ENCODE measurements around the gene DEPDC1B. TPM values are rescaled to one million over a fixed set of nuclear protein-coding genes. Genes with fewer than 3 reads are reported as not detected.

DEPDC1B gene
- total RNA-seq, 6 experiments from 2014 or later: 0.15 to 0.98 (median 0.47) TPM; not detected in 1

DNA sequence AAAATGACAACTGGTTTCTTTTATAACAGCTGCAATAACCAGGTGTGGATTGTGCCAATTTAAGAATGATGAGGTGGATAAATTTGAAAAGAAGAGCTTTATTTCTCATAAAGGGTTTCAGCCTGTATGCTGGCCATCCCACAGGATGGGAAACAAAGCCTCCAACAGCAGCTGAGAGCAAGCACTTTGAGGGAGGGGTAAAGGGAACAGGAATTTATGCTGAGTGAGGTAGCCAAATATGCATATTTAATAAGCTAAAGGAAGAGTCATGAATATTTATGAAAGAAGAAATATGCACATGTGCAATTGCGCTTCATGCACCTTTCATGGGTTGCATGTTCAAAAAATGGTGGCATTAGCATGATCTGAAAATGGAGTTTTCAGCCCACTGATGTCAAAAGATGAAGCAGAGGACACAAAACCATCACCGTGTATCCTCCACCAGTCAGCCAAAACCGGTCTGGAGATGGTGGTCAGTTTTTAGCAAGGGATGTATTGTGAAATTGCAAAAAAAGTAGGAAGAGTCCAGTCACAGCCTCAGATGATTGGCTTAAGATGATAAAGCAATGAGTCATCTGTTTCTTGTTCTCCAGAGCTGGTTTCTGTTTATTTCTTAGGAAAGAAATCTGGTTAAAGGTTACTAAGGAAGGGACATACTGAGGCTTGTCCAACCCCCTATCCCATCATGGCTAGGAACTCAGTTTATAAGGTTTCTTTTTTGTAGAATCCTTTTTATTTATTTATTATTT lies 47.9 kb downstream of the DEPDC1B start:
- WGBS (ENCODE audit: insufficient coverage, low coverage, low lambda C conversion rate, missing lambda C conversion rate): 61% methylated on average over 3 of the region's 3 CpGs

DNA sequence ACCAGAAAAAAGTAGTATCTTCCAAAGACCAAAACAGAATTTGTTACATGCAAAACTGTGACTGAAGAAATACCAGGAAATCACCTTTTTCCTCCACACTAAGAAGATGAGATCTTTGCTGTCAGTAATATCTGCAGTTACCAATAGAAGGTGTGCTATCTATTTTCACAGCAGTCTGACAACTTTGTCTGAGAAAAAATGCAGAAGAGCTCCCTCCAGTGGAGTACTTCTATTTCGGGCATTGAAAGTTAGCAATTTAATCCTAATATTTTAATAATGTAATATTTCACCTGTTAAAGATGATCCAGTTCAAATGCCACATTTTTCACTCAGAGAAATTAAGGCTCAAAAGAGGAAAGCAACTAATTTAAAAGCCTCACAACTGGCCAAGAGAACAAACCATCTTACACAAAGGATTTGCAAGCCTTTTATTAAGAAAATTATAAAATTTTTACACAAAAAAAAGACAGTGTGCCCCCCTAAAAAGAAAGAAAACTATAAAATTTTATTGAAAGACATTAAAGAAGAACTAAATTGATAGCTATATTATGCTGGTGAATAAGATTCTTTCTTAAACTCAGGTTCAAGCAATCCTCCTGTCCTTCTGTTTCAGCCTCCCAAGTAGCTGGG lies 50.6 kb downstream of the DEPDC1B start:
- H3K4me1 ChIP-seq: no peaks in the 10 kb centered on the region
- DNase-seq (no peak), ATAC-seq (peak; percentile 51 to 79 (median 66))
- H3K27ac ChIP-seq: no peak overlapping the region
- no peak overlapping the region for H3K4me3 ChIP-seq
- WGBS (ENCODE audit: insufficient coverage, low coverage, low lambda C conversion rate, missing lambda C conversion rate): 6% methylated on average over 1 of the region's 1 CpG
- H3K36me3 ChIP-seq: no peaks in the 10 kb centered on the region
- H3K9me3 ChIP-seq: no peaks in the 10 kb centered on the region
- TF ChIP-seq, protein P1, sequence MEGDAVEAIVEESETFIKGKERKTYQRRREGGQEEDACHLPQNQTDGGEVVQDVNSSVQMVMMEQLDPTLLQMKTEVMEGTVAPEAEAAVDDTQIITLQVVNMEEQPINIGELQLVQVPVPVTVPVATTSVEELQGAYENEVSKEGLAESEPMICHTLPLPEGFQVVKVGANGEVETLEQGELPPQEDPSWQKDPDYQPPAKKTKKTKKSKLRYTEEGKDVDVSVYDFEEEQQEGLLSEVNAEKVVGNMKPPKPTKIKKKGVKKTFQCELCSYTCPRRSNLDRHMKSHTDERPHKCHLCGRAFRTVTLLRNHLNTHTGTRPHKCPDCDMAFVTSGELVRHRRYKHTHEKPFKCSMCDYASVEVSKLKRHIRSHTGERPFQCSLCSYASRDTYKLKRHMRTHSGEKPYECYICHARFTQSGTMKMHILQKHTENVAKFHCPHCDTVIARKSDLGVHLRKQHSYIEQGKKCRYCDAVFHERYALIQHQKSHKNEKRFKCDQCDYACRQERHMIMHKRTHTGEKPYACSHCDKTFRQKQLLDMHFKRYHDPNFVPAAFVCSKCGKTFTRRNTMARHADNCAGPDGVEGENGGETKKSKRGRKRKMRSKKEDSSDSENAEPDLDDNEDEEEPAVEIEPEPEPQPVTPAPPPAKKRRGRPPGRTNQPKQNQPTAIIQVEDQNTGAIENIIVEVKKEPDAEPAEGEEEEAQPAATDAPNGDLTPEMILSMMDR (IDR thresholded peaks at IDR 0.05): peak; percentile 55 to 65 (median 58)
- no peak for TF ChIP-seq POLR2A (IDR thresholded peaks at IDR 0.05)
- intact Hi-C loops (cut with DNase I): no loop called here
- no peaks in the 10 kb centered on the region for H3K27me3 ChIP-seq

More for the DNA sequence above, 47.9 kb downstream of the DEPDC1B start:
- no peaks in the 10 kb centered on the region for H3K27me3 ChIP-seq
- no peaks in the 10 kb centered on the region for H3K36me3 ChIP-seq
- no peaks in the 10 kb centered on the region for H3K4me1 ChIP-seq
- H3K9me3 ChIP-seq: no peaks in the 10 kb centered on the region
- no peak overlapping the region for H3K4me3 ChIP-seq
- no peak for TF ChIP-seq POLR2A (IDR thresholded peaks at IDR 0.05)
- TF ChIP-seq, protein P1 (IDR thresholded peaks at IDR 0.05): no peak
- peak in 1 of 4 donors; percentile 25 for ATAC-seq
- intact Hi-C loops (cut with DNase I): no loop called here
- H3K27ac ChIP-seq: no peak overlapping the region
- DNase-seq: no peak

DNA sequence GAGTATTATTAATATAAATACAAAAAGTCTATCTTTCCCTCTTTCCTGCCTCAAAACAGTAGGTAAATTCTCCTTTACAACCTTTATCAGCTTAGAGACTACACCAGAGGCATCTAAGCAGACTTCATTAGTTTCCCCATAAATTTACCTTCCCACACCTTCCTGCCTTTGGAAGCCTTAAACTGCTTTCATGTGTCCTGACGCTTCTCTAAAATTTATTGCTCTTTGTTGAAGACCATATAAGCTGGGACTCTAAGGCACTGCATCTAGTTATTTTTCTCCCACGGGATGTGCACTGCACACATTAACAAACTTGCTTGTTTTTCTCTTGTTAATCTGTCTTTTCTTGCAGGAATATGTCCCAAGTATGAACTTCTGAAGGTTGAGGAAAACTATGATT lies 51.8 kb downstream of the DEPDC1B start:
- intact Hi-C loops (cut with DNase I): no loop called here
- TF ChIP-seq, protein P1 (IDR thresholded peaks at IDR 0.05): no peak
- no peak for TF ChIP-seq POLR2A (IDR thresholded peaks at IDR 0.05)
- ATAC-seq: no peak
- no peak overlapping the region for H3K4me3 ChIP-seq
- DNase-seq: no peak
- H3K4me1 ChIP-seq: no peaks in the 10 kb centered on the region
- WGBS (ENCODE audit: insufficient coverage, low coverage, low lambda C conversion rate, missing lambda C conversion rate): 78% methylated on average over 2 of the region's 2 CpGs
- H3K9me3 ChIP-seq: no peaks in the 10 kb centered on the region
- H3K36me3 ChIP-seq: no peaks in the 10 kb centered on the region
- no peaks in the 10 kb centered on the region for H3K27me3 ChIP-seq
- H3K27ac ChIP-seq: no peak overlapping the region

DNA sequence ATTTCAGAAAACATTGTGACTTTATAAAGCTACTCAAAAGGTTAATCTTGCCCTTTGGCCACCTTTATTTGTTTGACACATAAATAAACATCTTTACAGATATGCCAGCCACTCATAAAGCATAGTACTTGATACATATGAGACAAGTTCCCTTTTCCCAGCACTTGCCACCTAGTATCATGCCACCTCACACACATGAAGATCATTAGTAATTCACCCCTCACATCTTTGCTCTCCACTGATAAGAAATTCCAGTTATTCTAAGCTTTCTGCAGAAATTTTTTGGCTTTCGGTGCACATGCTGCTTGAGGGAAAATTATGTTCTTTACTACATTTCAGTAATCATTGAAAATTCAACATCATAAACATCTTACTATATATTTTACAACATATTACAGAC lies 59.1 kb downstream of the DEPDC1B start:
- 92% methylated on average over 1 of the region's 1 CpG for WGBS (ENCODE audit: insufficient coverage, low coverage, low lambda C conversion rate, missing lambda C conversion rate)
- Histone ChIP-seq H3K9me3 (no peaks in the 10 kb centered on the region), H3K4me1 (no peaks in the 10 kb centered on the region), H3K27ac (no peak overlapping the region), H3K4me3 (no peak overlapping the region), H3K27me3 (no peaks in the 10 kb centered on the region), H3K36me3 (no peaks in the 10 kb centered on the region)
- ATAC-seq (no peak), DNase-seq (no peak)
- TF ChIP-seq POLR2A (IDR thresholded peaks at IDR 0.05): no peak
- TF ChIP-seq, protein P1 (IDR thresholded peaks at IDR 0.05): no peak
- intact Hi-C loops (cut with DNase I): no loop called here
